CD14-positive monocyte (primary cell): ENCODE results near the gene TSPAN10. TPM values are rescaled to one million over a fixed set of nuclear protein-coding genes. Genes with fewer than 3 reads are reported as not detected.
"Not testable (repeated sequence)": the region's sequence is repeated elsewhere in the genome, so short reads cannot be mapped to it uniquely, and the experiment has no call there.

ENCODE experiments used
- DNase-seq, 3 donors: peaks; one replicate each; pipeline ENCODE4 v3.0.0-alpha.2; 2011 to 2022
- H2AFZ ChIP-seq: 2 replicates; pipeline ENCODE4 v1.6.0; 2012; ENCODE audit warnings: mild to moderate bottlenecking, low read depth, low read length, inconsistent platforms; ENCODE audit not compliant: insufficient read depth, poor library complexity, severe bottlenecking
- H3K27ac ChIP-seq, 2 donors: 1 replicate in 1 of 2; 2 replicates in 1 of 2; pipeline ENCODE4 v1.5.1; 2012 to 2013; ENCODE audit warnings: low read length in 2 of 2, control low read depth in 1 of 2, inconsistent platforms in 1 of 2, low read depth in 1 of 2, mild to moderate bottlenecking in 1 of 2
- H3K27me3 ChIP-seq, 2 donors: one replicate each; pipeline versions ENCODE4 v1.6.0 to v1.6.1; 2011 to 2013; ENCODE audit warnings: low read length in 2 of 2; ENCODE audit not compliant: control insufficient read depth in 2 of 2, insufficient read depth in 2 of 2
- H3K36me3 ChIP-seq, 2 donors: replicated peaks in 1 of 2; 1 replicate in 1 of 2; 2 replicates in 1 of 2; pipeline versions ENCODE4 v1.5.1 to v1.6.1; 2012 to 2013; ENCODE audit warnings: low read length in 2 of 2, control low read depth in 1 of 2, inconsistent platforms in 1 of 2, mild to moderate bottlenecking in 1 of 2; ENCODE audit not compliant: insufficient read depth in 2 of 2, control insufficient read depth in 1 of 2
- H3K4me1 ChIP-seq, 2 donors: 1 replicate in 1 of 2; 2 replicates in 1 of 2; pipeline versions ENCODE4 v1.5.1 to v1.6.1; 2012 to 2013; ENCODE audit warnings: low read length in 2 of 2, control low read depth in 1 of 2, inconsistent platforms in 1 of 2, mild to moderate bottlenecking in 1 of 2, moderate library complexity in 1 of 2; ENCODE audit not compliant: insufficient read depth in 2 of 2, control insufficient read depth in 1 of 2
- H3K4me2 ChIP-seq: replicated peaks from 2 replicates; pipeline ENCODE3; 2012; ENCODE audit warnings: low read length, moderate library complexity, mild to moderate bottlenecking; ENCODE audit not compliant: poor library complexity, severe bottlenecking; ENCODE audit errors: extremely low read depth
- H3K4me3 ChIP-seq, 3 experiments: fragments of 200-600 bp in 1 of 3; sonication (generic) in 1 of 3; replicated peaks in 1 of 3; 1 replicate in 2 of 3; 2 replicates in 1 of 3; pipeline ENCODE4 v1.5.1; 2011 to 2013; ENCODE audit warnings: low read length in 3 of 3, mild to moderate bottlenecking in 3 of 3, control low read depth in 2 of 3, low read depth in 2 of 3, inconsistent platforms in 1 of 3, moderate library complexity in 1 of 3
- H3K79me2 ChIP-seq: 2 replicates; pipeline ENCODE4 v1.6.0; 2012; ENCODE audit warnings: mild to moderate bottlenecking, control low read depth, inconsistent platforms, low read length, moderate library complexity; ENCODE audit not compliant: insufficient read depth
- H3K9ac ChIP-seq: 2 replicates; pipeline ENCODE4 v1.6.0; 2017; ENCODE audit warnings: low read length, mild to moderate bottlenecking; ENCODE audit not compliant: insufficient read depth, poor library complexity, severe bottlenecking
- H3K9me3 ChIP-seq, 2 donors: replicated peaks in 1 of 2; 1 replicate in 1 of 2; 2 replicates in 1 of 2; pipeline versions ENCODE4 v1.5.1 to v1.6.1; 2012 to 2013; ENCODE audit warnings: low read length in 2 of 2, control low read depth in 1 of 2; ENCODE audit not compliant: control insufficient read depth in 1 of 2, insufficient read depth in 1 of 2
- H4K20me1 ChIP-seq: 2 replicates; pipeline ENCODE4 v1.6.0; 2012; ENCODE audit warnings: mild to moderate bottlenecking, low read length, control low read depth, moderate library complexity; ENCODE audit not compliant: insufficient read depth
- H3K27ac Mint-ChIP-seq, 7 donors: one replicate each; pipeline ENCODE4 v1.8.0; 2020; ENCODE audit warnings: mild to moderate bottlenecking in 7 of 7, mixed read lengths in 7 of 7, moderate library complexity in 6 of 7, inconsistent platforms in 2 of 7
- H3K27me3 Mint-ChIP-seq, 3 donors: one replicate each; pipeline ENCODE4 v1.8.0; 2021 to 2022; ENCODE audit warnings: low read depth in 3 of 3, mild to moderate bottlenecking in 3 of 3, mixed read lengths in 3 of 3, moderate library complexity in 3 of 3, inconsistent platforms in 1 of 3
- H3K36me3 Mint-ChIP-seq, 2 donors: one replicate each; pipeline ENCODE4 v1.8.0; 2020; ENCODE audit warnings: mixed read lengths in 2 of 2, inconsistent platforms in 1 of 2, mild to moderate bottlenecking in 1 of 2
- H3K4me1 Mint-ChIP-seq: one replicate; pipeline ENCODE4 v1.8.0; 2020; ENCODE audit warnings: mild to moderate bottlenecking, mixed read lengths
- H3K4me3 Mint-ChIP-seq, 2 donors: one replicate each; pipeline ENCODE4 v1.8.0; 2020; ENCODE audit warnings: mild to moderate bottlenecking in 2 of 2, mixed read lengths in 2 of 2, moderate library complexity in 1 of 2
- H3K9me3 Mint-ChIP-seq, 7 donors: one replicate each; pipeline ENCODE4 v1.8.0; 2020 to 2022; ENCODE audit warnings: mixed read lengths in 7 of 7, mild to moderate bottlenecking in 6 of 7, moderate library complexity in 6 of 7, inconsistent platforms in 2 of 7
- CTCF ChIP-seq: fragments of 200-600 bp; IDR thresholded peaks from one replicate; pipeline ENCODE4 v1.8.0; 2022; ENCODE audit warnings: antibody characterized with exemption, mild to moderate bottlenecking
- WGBS: methylation state at CpG from one replicate; pipeline ENCODE4 v1.1.5; 2013; ENCODE audit warnings: missing lambda C conversion rate; ENCODE audit not compliant: insufficient coverage; 5-methylcytosine and 5-hydroxymethylcytosine counted together
- intact Hi-C, 2 donors: fragments of 100-400 bp; cut with micrococcal nuclease; formaldehyde crosslinking; loops; one replicate each; pipeline versions ENCODE4 v1.15.0 to v1.15.1; 2023
- polyA plus RNA-seq, 3 donors: library from polyadenylated mRNA; depleted of rRNA in 1 of 3; unstranded in 2 of 3; stranded (reverse) in 1 of 3; fragments of 300-500 nt in 2 of 3; fragments of >200 nt in 1 of 3; fragmentation: Illumina TruSeq in 2 of 3; gene quantifications; 1 replicate in 2 of 3; 2 replicates in 1 of 3; pipeline ENCODE4 v1.2.3, GENCODE V29; 2012 to 2021

Gene TSPAN10
- polyA plus RNA-seq, 3 donors: not detected

GRCh38 chr17:81675515-81676221 is 38.7 kb downstream of the TSPAN10 start:
- peaks cover 37 to 49% of the 10 kb centered on the region in 2 donors for H3K36me3 ChIP-seq
- H3K27me3 ChIP-seq, H3K4me2 ChIP-seq, H4K20me1 ChIP-seq, H3K4me3 Mint-ChIP-seq, H3K79me2 ChIP-seq, H3K9me3 Mint-ChIP-seq, H2AFZ ChIP-seq, H3K27me3 Mint-ChIP-seq, H3K4me1 Mint-ChIP-seq, H3K9ac ChIP-seq, H3K9me3 ChIP-seq, H3K27ac ChIP-seq, H3K4me3 ChIP-seq, intact Hi-C loops, H3K4me1 ChIP-seq: not testable (repeated sequence)
- peak in 1 of 3 donors; percentile 7 for DNase-seq
- 67% methylated on average over 3 of the region's 18 CpGs for WGBS
- peak; percentile 82 for TF ChIP-seq CTCF
- Mint-ChIP-seq H3K36me3 (peaks cover 27 to 50% of the 10 kb centered on the region in 2 donors), H3K27ac (peak overlapping the region in 1 of 7 donors; percentile 55)

GRCh38 chr17:81676906-81677305 is 39.9 kb downstream of the TSPAN10 start:
- no peak overlapping the region for H3K4me3 Mint-ChIP-seq
- H3K27me3 Mint-ChIP-seq: no peaks in the 10 kb centered on the region

More at GRCh38 chr17:81676906-81677305, 39.9 kb downstream of the TSPAN10 start:
- no peaks in the 10 kb centered on the region for H3K9me3 ChIP-seq
- no peak overlapping the region for H3K27ac ChIP-seq
- peaks cover 5% of the 10 kb centered on the region for H4K20me1 ChIP-seq
- H3K4me3 ChIP-seq: no peak overlapping the region
- H3K79me2 ChIP-seq: peaks cover 7% of the 10 kb centered on the region
- no peak for DNase-seq
- peaks cover 23 to 49% of the 10 kb centered on the region in 2 donors for H3K36me3 Mint-ChIP-seq
- no peaks in the 10 kb centered on the region for H3K4me1 ChIP-seq
- H3K27me3 ChIP-seq: no peaks in the 10 kb centered on the region
- no peak overlapping the region for H3K9ac ChIP-seq
- no peak overlapping the region for H3K27ac Mint-ChIP-seq
- H3K9me3 Mint-ChIP-seq: peaks cover 0 to 3% (median 0%) of the 10 kb centered on the region in 7 donors
- peaks cover 30 to 40% of the 10 kb centered on the region in 2 donors for H3K36me3 ChIP-seq
- intact Hi-C loops: no loop called here
- H3K4me2 ChIP-seq: no peak overlapping the region
- no peak overlapping the region for H2AFZ ChIP-seq
- WGBS: 92% methylated on average over 14 of the region's 17 CpGs
- no peak for TF ChIP-seq CTCF
- H3K4me1 Mint-ChIP-seq: no peaks in the 10 kb centered on the region
